Iris pigment epithelial cell (primary cell): Measurements from ENCODE around the gene ESR2.
A peak's percentile ranks its signal among the peaks of the same experiment; 100 is the strongest.

Experiments used
- DNase-seq: peaks from one replicate; pipeline ENCODE4 v3.0.0-alpha.2; 2011; ENCODE audit warnings: low read depth

The ESR2 gene

DNA sequence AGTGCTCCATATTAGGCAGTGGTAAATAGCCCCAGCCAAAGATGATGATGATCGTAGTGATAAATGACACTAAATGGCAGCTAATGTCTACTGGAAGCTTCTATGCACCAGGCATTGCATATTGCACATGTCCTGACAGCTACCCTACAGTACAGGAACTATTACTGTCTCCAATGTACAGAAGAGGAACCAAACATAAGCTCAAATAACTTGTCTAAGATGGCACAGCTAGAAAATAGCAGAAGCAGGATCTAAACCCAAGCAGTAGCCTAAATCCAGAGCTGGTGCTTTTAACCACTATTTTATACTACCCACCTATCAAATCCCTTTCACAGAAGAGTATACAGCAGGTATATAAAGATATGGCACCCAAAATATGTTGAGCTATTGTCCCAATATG is 28.9 kb downstream of the ESR2 start:
- no peak for DNase-seq

- no peak for DNase-seq
Observed at GRCh38 chr14:64260418-64260817, 33.8 kb downstream of the ESR2 start.

DNA sequence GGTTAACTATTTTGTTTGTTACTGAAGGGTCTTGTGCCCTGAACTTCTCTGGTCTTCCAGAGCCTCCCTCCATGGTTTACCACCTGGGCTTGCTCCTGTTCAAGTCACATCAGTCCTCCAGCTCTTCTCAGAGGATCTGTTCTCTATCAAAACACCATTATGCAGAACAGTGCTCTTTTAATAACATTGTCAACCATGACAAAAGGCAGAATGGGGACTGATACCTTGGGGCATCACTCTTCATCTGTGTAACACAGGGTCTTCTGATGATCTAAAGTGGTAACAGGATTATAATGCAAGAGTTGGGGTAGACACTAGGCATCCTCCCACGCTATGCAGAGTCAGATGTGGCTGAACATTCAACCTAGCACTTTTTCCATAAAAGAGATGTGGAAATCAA is 38.4 kb downstream of the ESR2 start:
- no peak for DNase-seq

DNA sequence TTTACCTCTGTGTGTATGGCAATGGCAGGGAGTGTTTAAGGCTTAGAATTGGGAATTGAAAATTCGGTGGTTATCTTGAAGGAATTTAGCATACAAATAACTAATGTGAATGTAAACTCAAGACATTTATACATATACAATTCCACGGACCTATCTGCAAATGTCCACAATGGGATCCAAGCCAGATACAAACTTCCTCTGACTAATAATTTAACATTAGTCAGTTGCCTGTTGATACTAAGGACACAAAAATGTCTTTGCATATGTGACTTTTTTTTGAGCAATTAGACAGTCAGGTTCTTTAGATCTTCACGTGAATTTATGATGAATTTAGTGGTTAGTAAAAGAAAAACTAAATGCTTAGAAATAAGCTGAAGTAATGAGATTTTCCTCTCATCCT is 40.5 kb downstream of the ESR2 start:
- peak; percentile 72 for DNase-seq

- DNase-seq, result no peak
Observed at GRCh38 chr14:64249363-64249762, 44.8 kb downstream of the ESR2 start.

- DNase-seq, result no peak
Observed at GRCh38 chr14:64248689-64249088, 45.5 kb downstream of the ESR2 start.

DNA sequence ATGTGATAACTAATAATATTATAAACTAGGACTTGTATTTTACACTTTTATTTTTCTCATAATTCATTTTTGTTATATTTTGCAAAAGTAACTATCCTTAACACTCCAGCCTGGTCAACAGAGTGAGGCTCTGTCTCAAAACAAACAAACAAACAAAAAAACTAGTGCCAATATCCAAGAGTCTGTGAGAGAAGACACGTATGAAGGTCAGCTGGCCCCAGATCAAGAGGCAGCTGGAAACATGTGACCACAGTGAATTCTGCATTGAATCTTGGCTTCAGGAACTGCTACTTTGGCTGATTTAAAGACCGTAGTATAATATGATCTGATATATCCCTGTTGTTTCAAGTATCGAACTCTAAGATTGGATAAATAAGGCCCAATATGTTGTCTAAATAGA is 47.0 kb downstream of the ESR2 start:
- no peak for DNase-seq

GRCh38 chr14:64246688-64247087 is 47.5 kb downstream of the ESR2 start:
- DNase-seq, result no peak

GRCh38 chr14:64245491-64245890 is 48.7 kb downstream of the ESR2 start:
- DNase-seq, result no peak

- DNase-seq, result no peak
Observed at GRCh38 chr14:64244279-64244678, 49.9 kb downstream of the ESR2 start.

DNA sequence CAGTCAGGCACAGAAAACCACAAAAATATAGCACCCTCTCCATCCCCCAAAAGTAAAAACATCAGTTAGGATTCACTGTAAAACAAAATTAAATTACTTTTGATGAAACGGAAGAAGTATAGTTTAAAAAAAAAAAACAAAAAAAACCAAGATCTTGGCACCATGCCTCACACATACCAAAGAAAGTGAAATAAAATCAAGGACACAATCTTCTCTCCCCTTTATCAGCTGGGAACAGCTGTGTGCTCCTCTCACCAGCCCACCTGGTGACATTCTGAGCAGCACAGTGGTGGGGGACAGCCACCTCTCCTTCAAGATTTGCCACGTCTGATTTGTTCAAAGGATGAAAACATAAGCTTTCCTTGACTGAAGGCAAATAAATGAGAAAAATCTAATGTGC is 55.5 kb downstream of the ESR2 start:
- no peak for DNase-seq

DNA sequence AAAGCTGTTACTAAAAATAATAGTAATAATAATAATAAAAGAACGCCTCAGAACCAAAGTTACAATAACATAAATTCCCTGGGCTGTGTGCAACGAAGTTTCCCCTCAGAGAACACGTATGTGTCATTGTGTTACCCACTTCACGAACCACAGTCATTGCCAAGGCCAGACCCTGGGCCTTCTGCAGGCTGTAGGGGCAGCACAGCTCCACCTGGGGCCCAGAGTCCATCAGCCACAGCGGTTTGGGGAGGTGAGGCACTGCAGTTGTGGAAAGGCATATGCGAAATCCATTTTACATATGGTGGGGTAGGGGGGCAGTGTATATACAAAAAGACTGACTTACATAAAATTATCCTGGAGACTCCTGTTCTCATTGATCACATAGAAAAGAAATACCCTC is 56.1 kb downstream of the ESR2 start:
- no peak for DNase-seq

GRCh38 chr14:64235652-64236640 is 58.2 kb downstream of the ESR2 start:
- no peak for DNase-seq

- DNase-seq, result peak; percentile 58
Observed at GRCh38 chr14:64234877-64235651, 59.1 kb downstream of the ESR2 start.

GRCh38 chr14:64233531-64234190 is 60.5 kb downstream of the ESR2 start:
- DNase-seq, result no peak

DNA sequence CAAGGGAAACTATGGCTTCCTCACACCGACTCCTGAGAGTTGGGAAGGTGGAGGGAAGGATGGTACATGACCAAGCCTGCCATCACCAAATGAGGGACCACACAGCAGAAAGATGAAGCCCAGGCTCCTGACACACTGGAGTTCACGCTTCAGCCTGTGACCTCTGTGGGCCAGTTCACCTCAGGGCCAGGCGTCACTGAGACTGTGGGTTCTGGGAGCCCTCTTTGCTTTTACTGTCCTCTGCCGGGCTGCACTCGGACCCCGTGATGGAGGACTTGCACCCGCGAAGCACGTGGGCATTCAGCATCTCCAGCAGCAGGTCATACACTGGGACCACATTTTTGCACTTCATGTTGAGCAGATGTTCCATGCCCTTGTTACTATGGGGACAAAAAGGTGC is 61.2 kb downstream of the ESR2 start:
- no peak for DNase-seq

GRCh38 chr14:64232095-64232838 is 61.9 kb downstream of the ESR2 start:
- peak; percentile 92 for DNase-seq

- DNase-seq, result no peak
Observed at GRCh38 chr14:64229489-64229888, 64.7 kb downstream of the ESR2 start.

GRCh38 chr14:64227856-64228255 is 66.3 kb downstream of the ESR2 start:
- no peak for DNase-seq

DNA sequence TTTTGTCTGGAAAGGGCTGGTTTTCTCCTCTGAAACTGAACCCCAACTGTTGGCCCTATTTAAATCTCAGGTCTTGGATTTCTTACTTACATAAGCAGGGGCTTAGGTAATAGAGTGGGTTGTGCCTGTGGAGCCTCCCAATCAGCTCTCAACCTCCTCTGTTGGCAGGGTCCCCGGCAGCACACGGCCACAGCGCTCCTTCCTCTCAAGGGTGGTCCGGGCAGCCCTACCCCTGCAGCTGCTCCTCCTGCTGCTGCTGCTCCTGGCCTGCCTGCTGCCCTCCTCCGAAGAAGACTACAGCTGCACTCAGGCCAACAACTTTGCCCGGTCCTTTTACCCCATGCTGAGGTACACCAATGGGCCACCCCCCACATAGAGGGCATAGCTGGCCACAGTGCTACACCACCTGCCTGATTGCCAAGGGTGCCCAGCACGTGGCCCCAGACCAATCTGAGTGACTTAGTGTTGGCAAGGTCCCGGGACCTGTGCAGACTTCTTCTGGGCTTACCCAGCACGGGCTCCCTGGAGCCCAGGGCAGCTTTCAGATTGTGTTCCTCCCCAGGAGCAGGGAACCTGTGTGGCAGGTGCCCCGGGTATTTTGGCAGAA is 68.9 kb downstream of the ESR2 start:
- no peak for DNase-seq

- no peak for DNase-seq
Observed at GRCh38 chr14:64221391-64222003, 72.7 kb downstream of the ESR2 start.
